ENCODE measurements around the gene FGD2.

DNA sequence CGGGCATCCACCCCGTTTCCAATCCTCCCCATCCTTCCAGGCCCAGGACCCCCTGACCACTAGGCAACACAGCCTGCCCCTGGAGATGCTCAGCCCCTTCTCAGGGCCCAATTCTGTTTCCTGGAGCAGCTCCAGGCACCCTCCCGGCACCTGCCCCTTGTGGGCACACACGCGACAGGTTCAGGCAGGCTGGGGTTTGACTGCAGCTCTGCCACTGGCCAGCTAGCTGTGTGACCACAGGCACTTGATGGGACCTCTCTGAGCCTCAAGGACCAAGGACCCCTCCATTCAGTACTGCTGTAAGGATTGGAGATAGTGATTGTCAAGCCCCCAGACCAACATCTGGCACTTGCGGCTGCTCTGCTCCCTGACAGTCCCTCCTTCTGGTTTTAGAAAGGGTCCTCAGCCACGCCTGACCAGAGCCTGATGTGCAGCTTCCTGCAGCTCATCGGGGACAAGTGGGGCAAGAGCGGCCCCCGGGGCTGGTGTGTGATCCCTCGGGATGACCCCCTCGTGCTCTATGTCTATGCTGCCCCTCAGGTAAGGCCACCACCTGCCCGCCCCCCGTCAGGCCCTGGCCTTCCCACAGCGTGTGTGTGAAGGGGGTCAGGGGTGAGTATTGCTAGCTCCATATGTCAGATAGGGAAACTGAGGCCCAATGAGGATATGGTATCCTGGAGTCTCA, 21.7 kb downstream of the FGD2 start:
- TF ChIP-seq, protein P1, sequence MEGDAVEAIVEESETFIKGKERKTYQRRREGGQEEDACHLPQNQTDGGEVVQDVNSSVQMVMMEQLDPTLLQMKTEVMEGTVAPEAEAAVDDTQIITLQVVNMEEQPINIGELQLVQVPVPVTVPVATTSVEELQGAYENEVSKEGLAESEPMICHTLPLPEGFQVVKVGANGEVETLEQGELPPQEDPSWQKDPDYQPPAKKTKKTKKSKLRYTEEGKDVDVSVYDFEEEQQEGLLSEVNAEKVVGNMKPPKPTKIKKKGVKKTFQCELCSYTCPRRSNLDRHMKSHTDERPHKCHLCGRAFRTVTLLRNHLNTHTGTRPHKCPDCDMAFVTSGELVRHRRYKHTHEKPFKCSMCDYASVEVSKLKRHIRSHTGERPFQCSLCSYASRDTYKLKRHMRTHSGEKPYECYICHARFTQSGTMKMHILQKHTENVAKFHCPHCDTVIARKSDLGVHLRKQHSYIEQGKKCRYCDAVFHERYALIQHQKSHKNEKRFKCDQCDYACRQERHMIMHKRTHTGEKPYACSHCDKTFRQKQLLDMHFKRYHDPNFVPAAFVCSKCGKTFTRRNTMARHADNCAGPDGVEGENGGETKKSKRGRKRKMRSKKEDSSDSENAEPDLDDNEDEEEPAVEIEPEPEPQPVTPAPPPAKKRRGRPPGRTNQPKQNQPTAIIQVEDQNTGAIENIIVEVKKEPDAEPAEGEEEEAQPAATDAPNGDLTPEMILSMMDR (IDR thresholded peaks at IDR 0.05) = no peak
- TF ChIP-seq EZH2 (IDR thresholded peaks at IDR 0.05; ENCODE audit: borderline replicate concordance, insufficient read depth, low read depth, low read length, poor library complexity, severe bottlenecking) = no peak
